ENCODE measurements around the gene PAX1.

The PAX1 gene

DNA sequence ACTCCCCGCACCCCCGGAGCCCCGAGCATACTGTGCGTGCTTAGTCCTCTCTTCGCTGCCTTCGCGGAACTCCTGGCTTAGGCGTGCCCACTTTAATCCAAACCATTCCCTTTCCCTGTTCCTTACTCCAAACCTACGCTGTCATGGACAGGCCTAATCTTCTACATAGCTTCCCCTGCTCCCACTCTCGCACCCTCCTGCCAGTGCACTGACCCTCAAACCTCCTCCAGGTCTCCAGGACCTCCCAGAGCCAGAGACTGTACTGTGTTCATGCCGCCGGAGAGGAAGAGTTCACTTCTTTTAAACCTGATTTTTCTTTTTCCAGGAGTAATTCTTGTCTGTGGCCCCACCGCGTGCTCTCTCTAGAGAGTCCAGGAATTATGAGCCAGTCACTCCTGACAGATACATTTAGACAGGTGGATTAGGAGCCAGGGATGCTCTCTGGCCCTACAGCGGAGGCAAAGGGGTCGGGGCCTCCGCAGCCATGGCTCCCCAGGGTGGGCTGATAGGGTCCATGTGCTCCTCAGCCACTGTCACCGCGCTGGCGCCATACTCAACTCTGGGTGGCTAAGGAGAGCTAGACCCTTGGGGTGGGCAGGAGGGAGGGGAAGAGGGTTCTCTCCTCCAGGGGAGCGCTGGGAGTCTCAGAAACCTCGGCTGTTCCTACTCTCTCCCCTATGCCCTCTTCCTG, 1.6 kb upstream of the PAX1 start:
- DNase-seq: no peak

DNA sequence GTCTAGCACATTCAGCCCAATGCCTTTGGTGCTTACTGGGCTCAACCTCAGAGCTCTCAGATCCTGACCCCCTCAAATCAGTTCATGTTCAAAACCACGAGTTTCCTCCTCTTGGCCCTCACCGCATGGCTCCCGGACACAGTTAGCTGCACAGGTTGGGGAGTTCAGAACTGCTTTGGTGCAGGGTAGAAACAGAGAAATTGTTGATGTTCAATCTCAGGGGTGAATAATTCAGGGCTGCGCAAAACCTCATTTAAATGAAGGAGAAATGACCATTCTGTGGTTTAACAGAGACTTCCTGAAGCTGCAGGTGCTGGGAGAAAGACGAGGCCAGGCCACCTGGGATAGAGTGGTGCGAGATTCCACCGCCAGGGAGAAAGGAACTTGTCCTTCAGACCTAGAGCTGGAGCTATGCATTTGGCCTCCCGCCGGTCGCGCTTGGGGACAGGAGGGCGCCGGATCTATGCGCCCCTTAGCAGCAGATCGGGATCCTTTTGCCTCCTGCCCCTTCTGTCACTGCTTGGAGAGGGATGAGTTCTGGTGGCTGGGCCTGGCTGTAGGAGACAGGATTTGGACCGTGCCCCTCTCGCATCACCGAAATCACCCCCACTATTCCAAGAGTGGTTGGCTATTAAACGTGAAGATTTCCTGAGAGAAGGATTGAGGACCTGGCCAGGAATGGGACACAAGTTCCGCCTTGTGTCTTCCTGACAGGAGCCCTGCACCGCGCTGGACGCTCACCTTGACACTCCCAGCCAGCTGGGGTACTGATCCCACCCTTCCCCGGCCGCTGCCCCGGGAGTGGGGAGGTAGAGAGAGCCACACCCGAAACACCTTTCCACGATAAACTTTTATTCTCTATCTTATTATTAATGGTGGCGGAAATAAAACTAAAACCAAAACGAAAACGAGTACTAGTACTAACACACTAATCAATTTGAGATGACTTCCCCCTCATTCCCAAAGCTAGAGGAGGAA, 767 bp upstream of the PAX1 start:
- DNase-seq: no peak

GRCh38 chr20:21706261-21707195, 1.1 kb downstream of the PAX1 start:
- no peak for DNase-seq

DNA sequence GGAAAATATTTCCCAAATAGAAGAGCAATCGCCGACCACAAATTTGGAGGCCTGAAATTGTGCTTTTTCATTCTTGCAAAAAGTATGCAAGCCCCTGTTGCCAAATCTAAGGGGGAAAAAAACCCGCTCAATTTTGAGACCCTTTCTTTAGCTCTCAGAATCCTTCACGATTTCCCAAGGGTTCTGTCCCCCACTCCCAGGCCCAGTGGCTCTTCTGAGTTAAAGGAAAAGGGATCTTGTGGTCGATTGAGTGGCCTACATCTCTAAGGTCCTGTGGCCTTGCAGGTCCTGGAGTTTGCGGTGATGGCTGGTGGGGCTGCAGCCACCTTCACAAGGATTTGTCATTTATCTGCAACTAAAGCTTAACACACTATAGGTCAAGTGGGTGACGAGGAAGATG, 1.8 kb downstream of the PAX1 start:
- no peak for DNase-seq

DNA sequence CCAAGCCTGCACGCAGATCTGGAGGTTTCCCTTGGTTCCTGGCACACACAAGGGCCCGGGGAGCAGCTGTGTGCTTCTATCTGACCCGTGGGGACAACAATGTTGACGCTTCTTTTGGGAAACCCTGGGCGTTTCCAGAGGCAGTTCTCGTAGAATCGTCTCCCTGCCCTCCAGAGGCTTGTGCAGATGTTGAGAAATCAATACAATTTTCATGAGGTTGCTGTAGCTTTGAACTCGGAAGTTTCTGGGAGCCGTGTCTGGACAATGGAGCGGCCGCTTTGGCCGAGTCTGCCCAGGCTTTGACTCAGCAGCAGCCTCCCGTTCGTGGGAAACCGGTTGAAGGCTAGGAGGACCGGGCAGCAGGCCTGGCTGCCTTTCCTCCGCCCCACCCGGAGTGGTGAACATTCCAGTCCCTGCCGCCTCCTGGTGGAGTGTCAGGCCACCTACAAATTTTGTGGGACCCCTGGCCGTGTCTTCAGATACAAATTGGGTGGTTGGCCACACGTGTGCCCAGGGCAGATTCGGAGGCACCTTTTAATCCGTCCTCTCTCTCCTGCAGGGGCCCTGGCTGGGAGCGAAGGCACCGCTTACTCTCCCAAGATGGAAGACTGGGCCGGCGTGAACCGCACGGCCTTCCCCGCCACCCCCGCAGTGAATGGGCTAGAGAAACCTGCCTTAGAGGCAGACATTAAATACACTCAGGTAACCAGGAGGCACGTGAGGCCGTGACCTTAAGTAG, 2.7 kb downstream of the PAX1 start:
- no peak for DNase-seq

GRCh38 chr20:21708738-21709534, 3.5 kb downstream of the PAX1 start:
- no peak for DNase-seq

- DNase-seq: no peak
These were observed 4.1 kb downstream of the PAX1 start for GRCh38 chr20:21709535-21709904.

DNA sequence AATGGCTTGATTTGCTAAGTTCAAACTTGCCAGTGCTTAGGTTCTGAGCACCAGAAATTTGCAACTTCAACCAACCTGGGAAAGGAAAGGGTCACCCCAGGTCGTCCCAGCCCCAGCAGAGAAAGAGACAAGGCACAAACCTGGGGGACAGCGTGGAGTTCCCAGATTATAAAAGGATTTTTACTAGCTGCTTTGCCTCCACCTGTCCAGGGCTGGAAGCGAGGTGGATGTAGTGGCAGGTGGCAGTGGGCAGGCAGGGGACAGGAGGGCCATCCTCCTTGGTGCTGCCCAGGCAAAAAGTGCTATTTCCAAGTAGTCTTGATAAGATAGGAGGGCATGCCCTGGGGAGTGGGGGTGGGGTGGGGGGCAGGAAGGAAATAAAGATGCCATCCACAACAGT, 4.9 kb downstream of the PAX1 start:
- no peak for DNase-seq

DNA sequence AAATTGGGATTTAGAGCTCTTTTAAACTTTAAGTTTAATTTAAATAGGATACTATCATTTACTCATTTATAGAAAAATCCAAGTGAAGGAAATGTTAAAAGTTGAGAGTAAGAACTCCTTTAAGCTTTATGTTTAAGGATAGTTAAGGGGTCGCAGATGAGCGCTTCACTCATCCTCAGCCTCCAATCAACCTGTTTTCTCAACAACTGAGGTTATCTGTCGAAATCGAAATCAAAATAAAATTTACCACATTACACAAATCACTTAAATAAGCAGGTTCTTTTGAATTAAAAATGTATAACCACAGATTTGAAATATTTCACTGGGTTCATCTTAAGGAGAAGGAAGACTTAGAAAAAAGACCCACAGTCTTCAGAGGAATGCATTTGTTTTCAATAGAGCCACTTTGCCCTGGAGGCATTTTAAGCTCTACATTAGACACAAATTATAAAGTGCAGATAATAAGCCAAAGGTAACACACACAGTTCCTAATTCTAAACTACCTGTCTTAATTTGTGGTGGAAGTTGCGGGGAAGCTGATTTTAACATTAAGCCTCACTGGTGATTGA, 5.5 kb downstream of the PAX1 start:
- no peak for DNase-seq

DNA sequence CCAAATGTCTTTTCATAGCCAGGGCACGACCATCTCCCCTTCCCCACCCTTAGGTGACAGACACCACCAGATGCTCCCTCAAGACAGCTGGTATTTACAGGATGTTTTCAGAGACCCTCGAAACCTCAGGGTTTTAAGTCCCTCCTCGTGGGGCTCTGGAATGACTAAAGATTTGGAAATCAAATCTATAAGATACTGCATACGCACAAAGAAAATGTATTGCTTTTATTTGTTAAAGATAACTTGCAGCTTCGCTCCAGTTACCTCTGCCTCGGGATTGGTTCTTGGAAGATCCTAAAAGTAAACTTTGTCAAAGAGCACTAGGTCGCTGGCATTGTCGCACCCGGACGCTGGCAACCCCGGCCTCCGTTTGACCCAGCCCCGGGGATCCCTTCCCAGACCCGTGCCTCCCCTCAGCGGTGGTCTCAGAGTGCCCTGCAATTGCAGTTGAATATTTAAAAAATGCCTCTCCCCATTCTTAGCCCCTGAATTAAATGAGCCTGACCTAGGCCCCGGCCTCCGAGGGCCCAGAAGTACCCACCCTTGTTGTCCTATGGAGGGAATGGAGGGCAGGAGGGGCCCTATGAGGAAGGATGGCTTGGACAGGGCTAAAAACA, 7.1 kb downstream of the PAX1 start:
- DNase-seq: no peak

GRCh38 chr20:21713470-21713869, 8.0 kb downstream of the PAX1 start:
- DNase-seq: no peak

DNA sequence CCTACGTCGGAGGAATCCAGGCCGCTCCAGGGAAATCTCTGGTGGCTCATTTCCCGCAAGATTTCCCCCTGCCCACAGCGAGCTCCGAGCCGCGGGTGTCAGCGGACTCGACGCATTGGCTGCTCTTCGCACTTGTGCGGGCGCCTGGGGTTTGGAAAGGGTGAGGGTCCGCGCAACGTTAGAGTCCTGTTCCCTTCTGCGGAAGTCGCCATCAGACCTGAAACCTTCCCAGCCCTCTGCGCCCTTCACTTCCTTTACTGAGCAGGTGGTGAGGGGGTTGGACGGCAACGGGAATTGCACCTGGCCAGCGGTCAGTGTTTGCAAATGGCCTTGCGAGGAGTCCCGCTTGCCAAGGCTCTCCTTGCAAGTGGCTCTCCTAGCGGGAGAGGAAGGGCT, 8.4 kb downstream of the PAX1 start:
- no peak for DNase-seq

DNA sequence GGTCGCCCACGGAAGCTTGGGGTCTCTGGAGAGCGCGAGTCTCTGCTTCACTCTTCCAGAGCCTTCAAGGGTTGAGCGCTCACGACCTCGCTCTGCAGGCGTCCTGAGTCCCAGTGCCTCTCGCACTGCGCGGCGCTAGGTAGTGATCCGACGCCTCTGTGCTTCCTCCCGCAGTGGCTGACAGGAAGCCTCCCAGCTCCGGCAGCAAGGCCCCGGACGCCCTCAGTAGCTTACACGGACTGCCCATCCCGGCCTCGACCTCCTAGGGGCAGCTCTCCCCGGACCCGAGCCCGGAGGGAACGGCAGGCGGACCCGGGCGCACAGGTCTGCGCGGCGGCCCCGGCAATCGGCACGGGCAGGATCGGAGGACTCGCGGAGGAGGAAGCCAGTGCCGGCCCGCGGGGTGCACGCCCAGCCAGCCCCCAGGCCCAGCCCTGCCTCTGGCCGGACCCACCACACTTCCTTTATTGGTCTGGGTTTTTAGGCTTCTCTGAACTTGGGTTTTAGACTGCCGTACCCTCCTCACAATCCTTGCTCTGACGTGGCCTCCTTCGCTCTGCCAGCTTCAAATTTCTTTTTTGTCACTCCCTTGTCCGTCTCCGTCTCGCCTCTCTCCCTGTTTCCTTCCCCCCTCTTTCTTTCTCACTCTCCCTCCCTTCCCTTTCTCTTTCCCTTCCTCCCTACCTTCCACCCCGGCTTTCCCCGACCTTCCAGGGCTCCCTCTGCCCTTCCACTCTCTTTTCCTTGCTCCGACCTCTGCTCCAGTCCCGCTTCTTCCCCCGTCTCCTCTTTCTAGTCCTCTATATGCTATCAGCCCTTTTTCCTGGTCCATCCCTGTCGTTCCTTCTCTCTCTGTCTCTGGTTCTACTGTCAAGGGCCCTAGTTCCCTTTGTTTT, 9.1 kb downstream of the PAX1 start:
- no peak for DNase-seq

DNA sequence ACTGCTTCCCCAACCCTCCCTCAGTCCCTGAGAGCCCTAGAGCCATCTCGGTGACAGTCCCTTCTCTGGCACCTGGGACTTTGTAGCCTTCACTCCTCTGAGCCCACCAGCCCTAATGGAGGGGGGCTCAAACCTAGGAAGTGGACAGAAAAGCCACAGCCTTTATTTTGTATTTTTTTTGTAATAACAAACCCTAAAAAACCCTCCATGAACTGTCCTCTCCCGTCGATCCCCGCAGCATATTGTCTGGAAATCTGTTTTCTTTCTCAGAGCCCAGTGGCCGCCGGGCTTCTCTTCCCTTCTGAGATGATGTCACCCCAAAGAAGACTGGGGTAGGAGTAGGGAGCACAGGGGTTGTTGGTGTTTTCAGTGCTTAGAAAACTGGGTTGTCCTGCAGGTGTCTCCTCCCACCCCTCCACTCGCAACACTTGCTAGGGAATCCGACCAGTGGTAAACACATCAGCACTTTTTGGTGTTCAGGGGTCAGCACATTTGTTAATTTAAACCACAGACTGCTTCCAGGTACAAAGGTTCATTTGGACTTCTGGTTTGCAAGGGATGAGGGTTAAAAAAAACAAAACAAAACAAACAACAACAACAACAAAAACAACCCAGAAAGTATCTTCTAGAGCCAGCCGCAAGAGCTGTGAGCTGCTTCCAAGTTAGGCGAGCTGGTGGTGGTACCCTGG, 9.9 kb downstream of the PAX1 start:
- DNase-seq: no peak

DNA sequence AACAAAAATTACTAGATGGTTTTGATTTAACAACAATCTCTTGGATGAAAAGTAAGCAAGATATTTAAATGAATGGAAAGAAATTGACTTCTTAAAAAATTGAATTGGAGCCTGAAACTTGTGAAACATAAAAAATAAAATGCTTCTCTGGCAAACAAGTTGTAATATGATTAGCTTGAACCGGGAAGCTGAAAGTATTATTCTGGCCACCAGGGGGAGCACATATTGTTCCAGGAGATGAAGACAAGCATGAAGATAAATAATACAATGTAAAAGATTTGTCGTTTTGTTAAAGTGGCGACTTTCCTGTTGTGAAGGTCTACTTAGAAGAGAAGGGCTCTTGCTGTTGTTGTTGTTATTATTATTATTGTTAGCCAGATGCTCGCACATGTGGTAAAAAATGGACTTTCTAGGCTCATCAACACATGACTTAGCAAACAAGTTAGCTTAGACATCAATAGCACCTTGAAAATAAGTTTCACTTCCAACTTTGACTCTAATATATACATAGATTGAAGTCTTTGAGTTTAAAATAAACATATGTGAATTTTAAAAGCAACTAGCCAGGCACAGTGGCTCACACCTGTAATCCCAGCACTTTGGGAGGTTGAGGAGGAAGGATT, 14.2 kb downstream of the PAX1 start:
- no peak for DNase-seq

DNA sequence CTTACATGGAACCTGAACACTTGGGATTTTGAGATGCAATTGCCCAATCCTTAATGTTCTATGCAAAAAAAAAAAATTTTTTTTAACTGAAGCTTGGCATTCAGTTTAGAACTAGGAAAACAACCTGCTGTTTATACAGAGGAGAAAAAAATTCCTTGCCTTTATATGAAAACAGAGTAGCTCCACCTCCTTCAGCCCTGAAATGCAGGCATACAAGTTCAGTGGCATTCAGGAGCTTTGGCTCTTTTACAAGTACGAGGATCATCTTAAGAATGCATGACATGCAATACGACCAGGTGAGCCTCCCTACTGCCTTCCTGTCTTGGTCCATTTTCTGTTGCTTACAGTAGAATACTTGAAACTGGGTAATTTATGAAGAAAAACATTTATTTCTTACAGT, 20.4 kb downstream of the PAX1 start:
- no peak for DNase-seq

DNA sequence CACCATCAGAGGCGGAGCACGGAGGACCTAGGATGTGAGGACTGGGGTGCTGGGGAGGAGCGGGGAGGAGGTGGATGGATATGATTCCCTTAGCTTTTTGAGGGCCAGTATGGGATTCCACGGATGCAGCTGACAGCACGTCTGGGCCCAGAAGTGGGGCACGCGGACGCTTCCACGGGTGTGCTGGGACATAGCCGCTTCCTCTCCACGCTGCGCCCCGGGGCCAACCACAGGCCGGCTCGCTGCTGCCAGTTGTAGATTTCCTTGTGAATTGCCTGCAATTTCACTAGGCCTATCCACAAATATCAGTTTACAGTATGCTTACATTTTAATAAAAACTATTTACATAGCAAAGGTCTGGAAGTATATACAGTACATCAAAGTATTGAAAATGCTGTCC, 23.9 kb downstream of the PAX1 start:
- no peak for DNase-seq

DNA sequence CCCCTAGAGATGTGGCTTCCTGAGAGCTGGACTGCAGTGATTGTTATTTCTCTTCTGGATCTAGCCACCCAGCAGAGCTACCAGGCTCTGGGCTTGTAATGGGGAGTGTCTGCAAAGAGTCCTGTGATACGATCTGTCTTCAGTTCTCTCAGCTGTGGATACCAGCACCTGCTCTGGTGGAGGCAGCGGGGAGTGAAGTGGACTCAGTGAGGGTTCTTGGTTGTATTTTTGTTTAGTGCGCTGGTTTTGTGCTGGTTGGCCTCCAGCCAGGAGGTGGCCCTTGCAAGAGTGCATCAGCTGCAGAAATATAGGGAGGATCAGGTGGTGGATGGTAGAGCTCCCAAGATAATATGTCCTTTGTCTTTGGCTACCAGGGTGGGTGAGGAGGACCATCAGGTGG, 33.7 kb downstream of the PAX1 start:
- no peak for DNase-seq

DNA sequence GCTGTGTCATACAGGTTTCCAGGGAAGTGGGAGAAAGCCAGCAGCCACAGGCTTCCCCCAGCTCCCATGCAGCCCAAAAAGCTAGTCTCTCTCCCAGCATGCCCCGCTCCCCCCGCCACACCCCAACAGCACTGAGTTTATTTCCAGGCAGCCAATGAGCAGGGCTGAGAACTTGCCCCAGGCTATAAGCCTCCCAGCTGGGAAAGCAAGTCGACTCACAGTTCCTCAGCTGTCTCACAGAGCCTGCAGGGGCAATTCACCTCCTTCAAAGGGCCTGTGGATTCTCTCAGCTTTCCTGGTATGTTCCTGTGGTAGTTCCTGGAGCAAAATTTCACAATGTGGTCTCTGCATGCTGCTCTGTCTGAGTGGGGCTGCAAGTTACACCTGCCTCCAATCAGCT, 34.2 kb downstream of the PAX1 start:
- no peak for DNase-seq

Measured in GOT3 (cell line).